HepG2 (cell line): ENCODE results near the gene TSGA10. TPM values are rescaled to one million over a fixed set of nuclear protein-coding genes. Genes with fewer than 3 reads are reported as not detected.
A peak's percentile ranks its signal among the peaks of the same experiment; 100 is the strongest.

Experiments used
- ATF7 ChIP-seq, 2 experiments: fragments of 450-650 bp in 1 of 2; sonication (generic) in 1 of 2; formaldehyde crosslinking in 1 of 2; IDR thresholded peaks; 2 replicates each; pipeline versions ENCODE4 v1.4.0 to v1.6.1; 2016 to 2020; ENCODE audit warnings: antibody characterized with exemption in 1 of 2, mild to moderate bottlenecking in 1 of 2, missing genetic modification reagents in 1 of 2
- DNMT1 ChIP-seq: sonication (generic); formaldehyde crosslinking; IDR thresholded peaks from 2 replicates; pipeline ENCODE4 v1.5.1; 2020; ENCODE audit warnings: mild to moderate bottlenecking, missing genetic modification reagents
- GLMP ChIP-seq: sonication (generic); formaldehyde crosslinking; IDR thresholded peaks from 2 replicates; pipeline ENCODE4 v1.9.0; 2021; ENCODE audit warnings: missing genetic modification reagents, mild to moderate bottlenecking, borderline replicate concordance
- HNF1B ChIP-seq: sonication (generic); formaldehyde crosslinking; IDR thresholded peaks from 2 replicates; pipeline ENCODE4 v1.5.1; 2020; ENCODE audit warnings: mild to moderate bottlenecking, moderate library complexity, missing genetic modification reagents
- PHF5A ChIP-seq: IDR thresholded peaks from one replicate; pipeline ENCODE4 v1.6.1; 2018; ENCODE audit warnings: low read depth, missing genetic modification reagents; ENCODE audit not compliant: unreplicated experiment
- ZFP36L2 ChIP-seq: sonication (generic); formaldehyde crosslinking; IDR thresholded peaks from 2 replicates; pipeline ENCODE4 v1.4.0; 2020; ENCODE audit warnings: missing genetic modification reagents
- ZFP82 ChIP-seq: sonication (generic); formaldehyde crosslinking; IDR thresholded peaks from 2 replicates; pipeline ENCODE4 v1.5.1; 2020; ENCODE audit warnings: mild to moderate bottlenecking, missing genetic modification reagents, borderline replicate concordance
- ZNF605 ChIP-seq: sonication (generic); formaldehyde crosslinking; IDR thresholded peaks from 2 replicates; pipeline ENCODE4 v1.8.0; 2022; ENCODE audit warnings: mild to moderate bottlenecking, missing genetic modification reagents
- polyA plus RNA-seq, 8 experiments: library from polyadenylated mRNA; depleted of rRNA in 3 of 8; stranded (reverse) in 7 of 8; unstranded in 1 of 8; fragments of >200 nt; fragmentation: Illumina TruSeq in 4 of 8; extraction: Trizol in 4 of 8; gene quantifications; 2 replicates each; pipeline versions ENCODE4 v1.2.1 to v1.2.3, GENCODE V29; 2011 to 2016; ENCODE audit warnings: low read depth in 4 of 8, missing spikeins in 1 of 8, mixed read lengths in 1 of 8; ENCODE audit not compliant: insufficient read depth in 1 of 8
- total RNA-seq, 5 experiments: library from RNA; depleted of rRNA; stranded (reverse); fragments of >200 nt; fragmentation: Illumina TruSeq; extraction: Trizol; gene quantifications; 2 replicates each; pipeline ENCODE4 v1.2.3, GENCODE V29; 2016; ENCODE audit warnings: low read depth in 1 of 5
- TF ChIP-seq, protein P1 (sequence below): sonication (generic); formaldehyde crosslinking; IDR thresholded peaks from 2 replicates; pipeline ENCODE4 v1.5.0; 2020; ENCODE audit warnings: mild to moderate bottlenecking, missing genetic modification reagents
- TF ChIP-seq, protein P2 (sequence below): IDR thresholded peaks from 2 replicates; pipeline ENCODE4 v1.6.1; 2012; ENCODE audit warnings: low read depth, low read length, improper control_type of control experiment
- TF ChIP-seq, protein P3 (sequence below): sonication (generic); formaldehyde crosslinking; IDR thresholded peaks from 2 replicates; pipeline ENCODE4 v1.8.0; 2022; ENCODE audit warnings: low read depth, missing genetic modification reagents
- TF ChIP-seq, protein P4 (sequence below): sonication (generic); formaldehyde crosslinking; IDR thresholded peaks from 2 replicates; pipeline ENCODE4 v1.4.0; 2020; ENCODE audit warnings: missing genetic modification reagents

Gene TSGA10
- total and polyA plus RNA-seq, 2 of the 13 experiments (the other 11 are each of a cell fraction or from before 2014, with no cell fraction given), result 4.7 to 13.1 TPM

DNA sequence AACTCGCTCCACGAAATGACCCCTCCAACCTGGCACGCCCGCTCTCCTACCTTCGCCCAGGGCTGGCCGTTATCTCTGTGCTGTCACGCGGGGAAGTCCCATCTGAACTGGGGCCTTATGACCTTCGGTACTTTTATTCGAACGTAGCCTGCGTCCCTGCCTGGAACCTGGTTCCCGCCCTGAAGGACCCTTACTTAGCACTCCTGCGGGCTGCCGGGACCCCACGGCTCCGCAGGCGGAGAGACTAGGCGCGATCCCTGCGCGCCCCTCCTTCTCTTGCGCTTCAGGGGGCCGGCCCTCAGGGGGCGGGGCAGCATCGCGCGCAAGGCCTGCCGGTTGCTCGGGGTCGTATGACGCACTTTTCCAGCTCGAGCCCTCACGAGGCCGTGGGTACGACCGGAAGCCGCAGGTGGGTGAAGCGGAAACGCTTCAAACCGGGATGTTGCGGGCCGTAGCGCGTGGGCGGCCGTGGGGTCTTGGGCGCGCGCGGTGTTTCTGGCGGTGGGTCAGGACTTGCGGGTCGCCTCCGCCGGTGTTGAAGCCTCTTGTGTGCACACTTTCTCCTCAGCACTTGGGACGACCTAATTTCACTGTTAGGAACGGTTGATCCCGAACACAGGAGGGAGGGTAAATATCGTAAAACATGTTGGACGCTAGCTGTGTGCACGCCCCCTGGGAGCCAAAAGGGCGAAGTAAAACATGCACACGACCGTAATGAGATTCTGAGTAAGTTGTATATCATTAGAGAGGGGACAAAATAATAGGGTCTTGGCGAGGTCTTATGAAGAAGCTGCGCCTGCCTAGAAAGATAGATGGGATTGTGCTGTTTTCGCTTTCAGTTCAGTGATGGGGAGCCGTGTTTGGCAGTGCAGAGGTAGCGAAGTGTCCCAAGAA is at the start of gene TSGA10, which contains the start of gene LIPT1 (continued):
- TF ChIP-seq GLMP (CRISPR knock-in tag) (no peak; the same call in 1 of the 2 replicates), HNF1B (peak; percentile 98), ZFP36L2 (peak; percentile 71), ZNF605 (CRISPR knock-in tag) (peak; percentile 99), PHF5A (CRISPR knock-in tag) (peak; percentile 100), ZFP82 (CRISPR knock-in tag) (peak; percentile 70; the same call in 1 of the 2 replicates), ATF7 (IDR thresholded peaks at IDR 0.05) (no peak), ATF7 (CRISPR knock-in tag; IDR thresholded peaks at IDR 0.05) (peak; percentile 95), DNMT1 (CRISPR knock-in tag) (peak; percentile 99)
- TF ChIP-seq, protein P1, sequence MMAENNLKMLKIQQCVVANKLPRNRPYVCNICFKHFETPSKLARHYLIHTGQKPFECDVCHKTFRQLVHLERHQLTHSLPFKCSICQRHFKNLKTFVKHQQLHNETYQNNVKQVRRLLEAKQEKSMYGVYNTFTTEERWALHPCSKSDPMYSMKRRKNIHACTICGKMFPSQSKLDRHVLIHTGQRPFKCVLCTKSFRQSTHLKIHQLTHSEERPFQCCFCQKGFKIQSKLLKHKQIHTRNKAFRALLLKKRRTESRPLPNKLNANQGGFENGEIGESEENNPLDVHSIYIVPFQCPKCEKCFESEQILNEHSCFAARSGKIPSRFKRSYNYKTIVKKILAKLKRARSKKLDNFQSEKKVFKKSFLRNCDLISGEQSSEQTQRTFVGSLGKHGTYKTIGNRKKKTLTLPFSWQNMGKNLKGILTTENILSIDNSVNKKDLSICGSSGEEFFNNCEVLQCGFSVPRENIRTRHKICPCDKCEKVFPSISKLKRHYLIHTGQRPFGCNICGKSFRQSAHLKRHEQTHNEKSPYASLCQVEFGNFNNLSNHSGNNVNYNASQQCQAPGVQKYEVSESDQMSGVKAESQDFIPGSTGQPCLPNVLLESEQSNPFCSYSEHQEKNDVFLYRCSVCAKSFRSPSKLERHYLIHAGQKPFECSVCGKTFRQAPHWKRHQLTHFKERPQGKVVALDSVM (CRISPR knock-in tag), result peak; percentile 72
- TF ChIP-seq, protein P2, sequence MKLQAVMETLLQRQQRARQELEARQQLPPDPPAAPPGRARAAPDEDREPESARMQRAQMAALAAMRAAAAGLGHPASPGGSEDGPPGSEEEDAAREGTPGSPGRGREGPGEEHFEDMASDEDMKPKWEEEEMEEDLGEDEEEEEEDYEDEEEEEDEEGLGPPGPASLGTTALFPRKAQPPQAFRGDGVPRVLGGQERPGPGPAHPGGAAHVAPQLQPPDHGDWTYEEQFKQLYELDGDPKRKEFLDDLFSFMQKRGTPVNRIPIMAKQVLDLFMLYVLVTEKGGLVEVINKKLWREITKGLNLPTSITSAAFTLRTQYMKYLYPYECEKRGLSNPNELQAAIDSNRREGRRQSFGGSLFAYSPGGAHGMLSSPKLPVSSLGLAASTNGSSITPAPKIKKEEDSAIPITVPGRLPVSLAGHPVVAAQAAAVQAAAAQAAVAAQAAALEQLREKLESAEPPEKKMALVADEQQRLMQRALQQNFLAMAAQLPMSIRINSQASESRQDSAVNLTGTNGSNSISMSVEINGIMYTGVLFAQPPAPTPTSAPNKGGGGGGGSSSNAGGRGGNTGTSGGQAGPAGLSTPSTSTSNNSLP, result no peak
- TF ChIP-seq, protein P3, sequence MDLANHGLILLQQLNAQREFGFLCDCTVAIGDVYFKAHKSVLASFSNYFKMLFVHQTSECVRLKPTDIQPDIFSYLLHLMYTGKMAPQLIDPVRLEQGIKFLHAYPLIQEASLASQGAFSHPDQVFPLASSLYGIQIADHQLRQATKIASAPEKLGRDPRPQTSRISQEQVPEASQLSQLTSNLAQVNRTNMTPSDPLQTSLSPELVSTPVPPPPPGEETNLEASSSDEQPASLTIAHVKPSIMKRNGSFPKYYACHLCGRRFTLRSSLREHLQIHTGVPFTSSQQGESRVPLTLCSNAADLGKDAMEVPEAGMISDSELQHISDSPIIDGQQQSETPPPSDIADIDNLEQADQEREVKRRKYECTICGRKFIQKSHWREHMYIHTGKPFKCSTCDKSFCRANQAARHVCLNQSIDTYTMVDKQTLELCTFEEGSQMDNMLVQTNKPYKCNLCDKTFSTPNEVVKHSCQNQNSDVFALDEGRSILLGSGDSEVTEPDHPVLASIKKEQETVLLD, result peak; percentile 95
- TF ChIP-seq, protein P4, sequence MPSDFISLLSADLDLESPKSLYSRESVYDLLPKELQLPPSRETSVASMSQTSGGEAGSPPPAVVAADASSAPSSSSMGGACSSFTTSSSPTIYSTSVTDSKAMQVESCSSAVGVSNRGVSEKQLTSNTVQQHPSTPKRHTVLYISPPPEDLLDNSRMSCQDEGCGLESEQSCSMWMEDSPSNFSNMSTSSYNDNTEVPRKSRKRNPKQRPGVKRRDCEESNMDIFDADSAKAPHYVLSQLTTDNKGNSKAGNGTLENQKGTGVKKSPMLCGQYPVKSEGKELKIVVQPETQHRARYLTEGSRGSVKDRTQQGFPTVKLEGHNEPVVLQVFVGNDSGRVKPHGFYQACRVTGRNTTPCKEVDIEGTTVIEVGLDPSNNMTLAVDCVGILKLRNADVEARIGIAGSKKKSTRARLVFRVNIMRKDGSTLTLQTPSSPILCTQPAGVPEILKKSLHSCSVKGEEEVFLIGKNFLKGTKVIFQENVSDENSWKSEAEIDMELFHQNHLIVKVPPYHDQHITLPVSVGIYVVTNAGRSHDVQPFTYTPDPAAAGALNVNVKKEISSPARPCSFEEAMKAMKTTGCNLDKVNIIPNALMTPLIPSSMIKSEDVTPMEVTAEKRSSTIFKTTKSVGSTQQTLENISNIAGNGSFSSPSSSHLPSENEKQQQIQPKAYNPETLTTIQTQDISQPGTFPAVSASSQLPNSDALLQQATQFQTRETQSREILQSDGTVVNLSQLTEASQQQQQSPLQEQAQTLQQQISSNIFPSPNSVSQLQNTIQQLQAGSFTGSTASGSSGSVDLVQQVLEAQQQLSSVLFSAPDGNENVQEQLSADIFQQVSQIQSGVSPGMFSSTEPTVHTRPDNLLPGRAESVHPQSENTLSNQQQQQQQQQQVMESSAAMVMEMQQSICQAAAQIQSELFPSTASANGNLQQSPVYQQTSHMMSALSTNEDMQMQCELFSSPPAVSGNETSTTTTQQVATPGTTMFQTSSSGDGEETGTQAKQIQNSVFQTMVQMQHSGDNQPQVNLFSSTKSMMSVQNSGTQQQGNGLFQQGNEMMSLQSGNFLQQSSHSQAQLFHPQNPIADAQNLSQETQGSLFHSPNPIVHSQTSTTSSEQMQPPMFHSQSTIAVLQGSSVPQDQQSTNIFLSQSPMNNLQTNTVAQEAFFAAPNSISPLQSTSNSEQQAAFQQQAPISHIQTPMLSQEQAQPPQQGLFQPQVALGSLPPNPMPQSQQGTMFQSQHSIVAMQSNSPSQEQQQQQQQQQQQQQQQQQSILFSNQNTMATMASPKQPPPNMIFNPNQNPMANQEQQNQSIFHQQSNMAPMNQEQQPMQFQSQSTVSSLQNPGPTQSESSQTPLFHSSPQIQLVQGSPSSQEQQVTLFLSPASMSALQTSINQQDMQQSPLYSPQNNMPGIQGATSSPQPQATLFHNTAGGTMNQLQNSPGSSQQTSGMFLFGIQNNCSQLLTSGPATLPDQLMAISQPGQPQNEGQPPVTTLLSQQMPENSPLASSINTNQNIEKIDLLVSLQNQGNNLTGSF (CRISPR knock-in tag), result peak; percentile 86
